SIG-M5 (cell line): ENCODE measurements around the gene SLC9A4.

ENCODE experiments used
- DNase-seq: peaks from one replicate; lab custom pipeline; 2025; lab: John Stamatoyannopoulos, UW

The SLC9A4 gene

GRCh38 chr2:102473020-102473419, at the start of gene SLC9A4:
Gene SLC9A4, plus strand, starts transcription at chr2:102473226. Its CDS starts 534 bp downstream, at chr2:102473760.
- DNase-seq = no peak

GRCh38 chr2:102423368-102423767, 49.7 kb upstream of the SLC9A4 start:
- DNase-seq = no peak

- no peak for DNase-seq
Measured at GRCh38 chr2:102424754-102425153, 48.3 kb upstream of the SLC9A4 start.

- DNase-seq = no peak
Measured at GRCh38 chr2:102425441-102426132, 47.4 kb upstream of the SLC9A4 start.

GRCh38 chr2:102427249-102427648, 45.8 kb upstream of the SLC9A4 start:
- no peak for DNase-seq

GRCh38 chr2:102428573-102428972, 44.5 kb upstream of the SLC9A4 start:
- no peak for DNase-seq

GRCh38 chr2:102432386-102432785, 40.6 kb upstream of the SLC9A4 start:
- DNase-seq = no peak

GRCh38 chr2:102433973-102434654, 38.9 kb upstream of the SLC9A4 start:
- DNase-seq = no peak

- no peak for DNase-seq
Measured at GRCh38 chr2:102434655-102435381, 38.2 kb upstream of the SLC9A4 start.

- DNase-seq = no peak
Measured at GRCh38 chr2:102435741-102436140, 37.3 kb upstream of the SLC9A4 start.

- DNase-seq = no peak
Measured at GRCh38 chr2:102436323-102436722, 36.7 kb upstream of the SLC9A4 start.

GRCh38 chr2:102437122-102437521, 35.9 kb upstream of the SLC9A4 start:
- no peak for DNase-seq

- DNase-seq = no peak
Measured at GRCh38 chr2:102438111-102438510, 34.9 kb upstream of the SLC9A4 start.

GRCh38 chr2:102438578-102438977, 34.4 kb upstream of the SLC9A4 start:
- DNase-seq = no peak

- DNase-seq = no peak
Measured at GRCh38 chr2:102439065-102439695, 33.8 kb upstream of the SLC9A4 start.

GRCh38 chr2:102442967-102443828, 29.8 kb upstream of the SLC9A4 start:
- no peak for DNase-seq

- no peak for DNase-seq
Measured at GRCh38 chr2:102444233-102444632, 28.8 kb upstream of the SLC9A4 start.

- no peak for DNase-seq
Measured at GRCh38 chr2:102446936-102447335, 26.1 kb upstream of the SLC9A4 start.

- no peak for DNase-seq
Measured at GRCh38 chr2:102449370-102449974, 23.6 kb upstream of the SLC9A4 start.

GRCh38 chr2:102451968-102452367, 21.1 kb upstream of the SLC9A4 start:
- no peak for DNase-seq

GRCh38 chr2:102453501-102453900, 19.5 kb upstream of the SLC9A4 start:
- DNase-seq = no peak
